GM21825 (cell line): ENCODE measurements around the gene BTBD19.
"Not testable (repeated sequence)": the region's sequence is repeated elsewhere in the genome, so short reads cannot be mapped to it uniquely, and the experiment has no call there.

Experiments used
- ATAC-seq: cut with Tn5 transposase; IDR thresholded peaks from one replicate; pipeline ENCODE4 v1.9.1; 2021; ENCODE audit warnings: mild to moderate bottlenecking, moderate library complexity; ENCODE audit not compliant: unreplicated experiment

Gene BTBD19

GRCh38 chr1:44786841-44787426, 21.4 kb upstream of the BTBD19 start:
- no peak for ATAC-seq

GRCh38 chr1:44787506-44787905, 20.8 kb upstream of the BTBD19 start:
- no peak for ATAC-seq

GRCh38 chr1:44788120-44788860, 20.0 kb upstream of the BTBD19 start, which contains the start of gene BEST4:
TSS of gene BEST4 (minus strand) at chr1:44788170. CDS start at chr1:44787705, 465 bp downstream.
- ATAC-seq: no peak

GRCh38 chr1:44790968-44791801, 17.1 kb upstream of the BTBD19 start:
- no peak for ATAC-seq

GRCh38 chr1:44792736-44793502, 15.4 kb upstream of the BTBD19 start:
- ATAC-seq: peak; percentile 7

GRCh38 chr1:44797886-44798285, 10.4 kb upstream of the BTBD19 start:
- ATAC-seq: not testable (repeated sequence)

GRCh38 chr1:44798481-44799365, 9.6 kb upstream of the BTBD19 start:
- no peak for ATAC-seq

GRCh38 chr1:44799770-44800584, 8.3 kb upstream of the BTBD19 start, which contains the start of gene PLK3:
TSS of gene PLK3 (plus strand) at chr1:44800377. CDS start at chr1:44800464, 87 bp downstream.
- ATAC-seq: peak; percentile 79

- no peak for ATAC-seq
These were observed 6.6 kb upstream of the BTBD19 start for GRCh38 chr1:44801491-44802305.

- ATAC-seq: no peak
These were observed 5.8 kb upstream of the BTBD19 start for GRCh38 chr1:44802306-44803061.

GRCh38 chr1:44803062-44803311, 5.3 kb upstream of the BTBD19 start:
- ATAC-seq: no peak

GRCh38 chr1:44803312-44804095, 4.8 kb upstream of the BTBD19 start:
- no peak for ATAC-seq

GRCh38 chr1:44805311-44806024, 2.9 kb upstream of the BTBD19 start:
- no peak for ATAC-seq

- ATAC-seq: no peak
These were observed 2.2 kb upstream of the BTBD19 start for GRCh38 chr1:44806025-44806703.

- ATAC-seq: no peak
These were observed 1.5 kb upstream of the BTBD19 start, which contains the start of gene DYNLT4 for GRCh38 chr1:44806704-44807363. TSS of gene DYNLT4 (minus strand) at chr1:44807351. CDS start at chr1:44806668, 683 bp downstream.
